K562 (cell line): ENCODE measurements around the gene SP6. TPM values are rescaled to one million over a fixed set of nuclear protein-coding genes. Genes with fewer than 3 reads are reported as not detected.

Experiments
- DDX20 ChIP-seq: fragments of 450-650 bp; IDR thresholded peaks from 2 replicates; pipeline ENCODE4 v1.6.1; 2016; ENCODE audit warnings: missing genetic modification characterization, low read depth, mild to moderate bottlenecking, missing compliant biosample characterization, moderate library complexity
- ETV5 ChIP-seq: sonication (generic); formaldehyde crosslinking; IDR thresholded peaks from 2 replicates; pipeline ENCODE4 v1.4.0; 2020; ENCODE audit warnings: low read depth, mild to moderate bottlenecking, missing genetic modification reagents
- EWSR1 ChIP-seq: fragments of 450-650 bp; IDR thresholded peaks from 2 replicates; pipeline ENCODE4 v1.6.1; 2018; ENCODE audit warnings: borderline replicate concordance, mild to moderate bottlenecking, low read depth, moderate library complexity; ENCODE audit not compliant: partially characterized antibody
- FOXJ2 ChIP-seq: fragments of 200-800 bp; sonication (Bioruptor generic); IDR thresholded peaks from 2 replicates; pipeline ENCODE4 v1.6.1; 2016; ENCODE audit warnings: missing genetic modification characterization, missing compliant biosample characterization
- KLF10 ChIP-seq: fragments of 250-450 bp; sonication (Bioruptor Pico); IDR thresholded peaks from 2 replicates; pipeline ENCODE4 v1.6.1; 2021; ENCODE audit warnings: matching md5 sums
- MEF2A ChIP-seq: IDR thresholded peaks from 2 replicates; pipeline ENCODE4 v1.6.1; 2011; ENCODE audit warnings: low read depth, mild to moderate bottlenecking, low read length, moderate library complexity; ENCODE audit not compliant: control insufficient read depth
- MEF2D ChIP-seq: conservative IDR thresholded peaks from 2 replicates; pipeline ENCODE4 v1.6.1; 2016; ENCODE audit warnings: low read depth, missing genetic modification characterization, missing compliant biosample characterization
- MTA2 ChIP-seq: fragments of 450-650 bp; IDR thresholded peaks from 2 replicates; pipeline ENCODE4 v1.6.1; 2016; ENCODE audit warnings: low read depth
- NFE2 ChIP-seq: IDR thresholded peaks from 2 replicates; pipeline ENCODE4 v1.6.1; 2014; ENCODE audit warnings: antibody characterized with exemption, low read depth
- NFYB ChIP-seq: IDR thresholded peaks from 2 replicates; pipeline ENCODE4 v1.6.1; 2011; ENCODE audit warnings: mild to moderate bottlenecking, moderate library complexity; ENCODE audit not compliant: insufficient read length; ENCODE audit errors: extremely low read depth
- NONO ChIP-seq, 2 experiments: fragments of 200-400 bp in 1 of 2; fragments of 450-650 bp in 1 of 2; formaldehyde crosslinking in 1 of 2; IDR thresholded peaks; 2 replicates each; pipeline ENCODE4 v1.6.1; 2017; ENCODE audit warnings: low read depth in 2 of 2, mild to moderate bottlenecking in 2 of 2, moderate library complexity in 2 of 2, low read length in 1 of 2
- POLR2AphosphoS2 ChIP-seq: IDR thresholded peaks from 2 replicates; pipeline ENCODE4 v1.6.1; 2012; ENCODE audit warnings: low read length, improper control_type of control experiment
- POLR3A ChIP-seq: IDR thresholded peaks from 2 replicates; pipeline ENCODE4 v1.6.1; 2011; ENCODE audit warnings: borderline replicate concordance, mild to moderate bottlenecking, moderate library complexity; ENCODE audit not compliant: insufficient read length, insufficient read depth; ENCODE audit errors: extremely low read depth
- RAD21 ChIP-seq, 2 experiments: fragments of 250-450 bp in 1 of 2; fragments of 450-650 bp in 1 of 2; sonication (Bioruptor Pico) in 1 of 2; formaldehyde crosslinking in 1 of 2; IDR thresholded peaks in 1 of 2; conservative IDR thresholded peaks in 1 of 2; 2 replicates each; pipeline versions ENCODE4 v1.4.0 to v1.8.0; 2020 to 2022; ENCODE audit warnings: mild to moderate bottlenecking in 2 of 2, moderate library complexity in 1 of 2
- SMC3 ChIP-seq: conservative IDR thresholded peaks from 2 replicates; pipeline ENCODE4 v1.6.1; 2011; ENCODE audit warnings: low read depth, low read length, improper control_type of control experiment; ENCODE audit not compliant: insufficient read depth
- TEAD1 ChIP-seq, 2 experiments: fragments of 450-650 bp in 1 of 2; sonication (generic) in 1 of 2; formaldehyde crosslinking; IDR thresholded peaks; 2 replicates each; pipeline versions ENCODE4 v1.4.0 to v1.8.0; 2020 to 2022; ENCODE audit warnings: mild to moderate bottlenecking in 2 of 2, missing genetic modification reagents in 1 of 2
- YY1 ChIP-seq, 3 experiments: IDR thresholded peaks; 2 replicates each; pipeline ENCODE4 v1.6.1; 2011; ENCODE audit warnings: low read length in 2 of 3, mild to moderate bottlenecking in 2 of 3, moderate library complexity in 2 of 3, borderline replicate concordance in 1 of 3, control low read depth in 1 of 3, low read depth in 1 of 3; ENCODE audit not compliant: insufficient read depth in 3 of 3, insufficient replicate concordance in 2 of 3, control insufficient read depth in 1 of 3, insufficient read length in 1 of 3; ENCODE audit errors: extremely low read depth in 1 of 3
- ZFX ChIP-seq: sonication (generic); formaldehyde crosslinking; IDR thresholded peaks from 2 replicates; pipeline ENCODE4 v1.8.0; 2022; ENCODE audit warnings: mild to moderate bottlenecking, missing genetic modification reagents, moderate library complexity
- ZNF143 ChIP-seq: sonication (generic); formaldehyde crosslinking; IDR thresholded peaks from 2 replicates; pipeline ENCODE4 v1.9.0; 2022; ENCODE audit warnings: mild to moderate bottlenecking, missing genetic modification reagents
- ZNF589 ChIP-seq: fragments of 200-800 bp; sonication (Bioruptor generic); IDR thresholded peaks from 2 replicates; pipeline ENCODE4 v1.6.1; 2016; ENCODE audit warnings: low read depth, missing genetic modification characterization, missing compliant biosample characterization
- ZNF764 ChIP-seq: fragments of 250-450 bp; sonication (Bioruptor Pico); IDR thresholded peaks from 2 replicates; pipeline ENCODE4 v1.4.0; 2020; ENCODE audit warnings: low read depth, mild to moderate bottlenecking, moderate library complexity
- ZNF77 ChIP-seq: fragments of 250-450 bp; sonication (Bioruptor Pico); IDR thresholded peaks from 2 replicates; pipeline ENCODE4 v1.5.0; 2020
- polyA plus RNA-seq, 8 experiments: library from polyadenylated mRNA; depleted of rRNA in 4 of 8; stranded (reverse) in 5 of 8; unstranded in 3 of 8; fragments of >200 nt; fragmentation: Nextera tagmentation in 2 of 8; fragmentation: Illumina TruSeq in 1 of 8; extraction: Ambion mirVana in 2 of 8; extraction: Trizol in 1 of 8; gene quantifications; 2 replicates each; pipeline versions ENCODE4 v1.2.1 to v1.2.3, GENCODE V29; 2011 to 2014; ENCODE audit warnings: inconsistent platforms in 1 of 8, missing spikeins in 1 of 8
- total RNA-seq, 7 experiments: library from RNA; depleted of rRNA in 6 of 7; stranded (reverse); fragments of >200 nt in 6 of 7; fragmentation: Illumina TruSeq in 2 of 7; extraction: Trizol in 2 of 7; gene quantifications; 2 replicates each; pipeline versions ENCODE4 v1.2.1 to v1.2.3, GENCODE V29; 2011 to 2021; ENCODE audit warnings: low replicate concordance in 1 of 7
- TF ChIP-seq, protein P1 (sequence below): fragments of 150-350 bp; IDR thresholded peaks from 2 replicates; pipeline ENCODE4 v1.6.1; 2014; ENCODE audit warnings: low read depth, mild to moderate bottlenecking, low read length, borderline replicate concordance
- TF ChIP-seq, protein P2 (sequence below): fragments of 450-650 bp; formaldehyde crosslinking; IDR thresholded peaks from 2 replicates; pipeline ENCODE4 v1.4.0; 2020; ENCODE audit warnings: mild to moderate bottlenecking, moderate library complexity

The SP6 gene
- total and polyA plus RNA-seq, 9 of the 15 experiments (the other 6 are each of a cell fraction or from before 2014, with no cell fraction given), result 0.11 to 7.9 (median 2.2) TPM

DNA sequence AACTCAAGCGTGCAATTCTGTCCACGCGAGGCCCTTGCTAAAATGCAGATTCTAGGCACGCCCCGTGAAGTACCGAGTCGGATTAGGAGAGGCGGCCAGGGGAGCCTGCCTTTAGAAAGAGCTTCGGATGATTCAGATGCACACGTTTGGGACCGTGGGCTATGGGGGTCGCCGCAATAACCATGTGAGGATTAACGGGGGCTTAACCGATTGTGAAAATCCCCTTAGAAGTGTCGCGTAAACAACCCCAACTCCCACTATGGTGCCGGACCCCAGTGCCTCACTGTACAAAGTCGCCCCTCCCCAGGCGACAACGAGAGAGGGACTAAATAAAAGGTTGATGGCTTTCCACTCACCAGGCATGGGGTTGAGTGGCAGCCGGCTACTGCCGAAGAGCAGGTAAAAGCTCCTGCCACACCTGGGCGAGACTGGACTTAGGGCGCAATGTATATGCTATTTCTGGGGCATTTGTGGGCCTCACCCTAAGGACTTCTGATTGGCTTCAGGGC lies 44.4 kb upstream of the SP6 start (continued):
- TF ChIP-seq YY1 (IDR thresholded peaks at IDR 0.05; ENCODE audit: borderline replicate concordance in 1 of 3, control insufficient read depth in 1 of 3, extremely low read depth in 1 of 3, insufficient read depth in 3 of 3, insufficient read length in 1 of 3, insufficient replicate concordance in 2 of 3, low read depth in 1 of 3, low read length in 2 of 3), result peak in 2 of 3 experiments; percentile 55 to 63
- TF ChIP-seq NFYB, result no peak
- no peak for TF ChIP-seq MTA2
- TF ChIP-seq ETV5 (CRISPR knock-in tag), result no peak
- no peak for TF ChIP-seq SMC3
- TF ChIP-seq DDX20, result no peak
- no peak for TF ChIP-seq RAD21 (CRISPR knock-in tag; conservative IDR thresholded peaks at IDR 0.05 in 1 of 2, IDR thresholded peaks at IDR 0.05 in 1 of 2)
- peak; percentile 87 for TF ChIP-seq MEF2A
- peak in 1 of 2 experiments; percentile 68; a peak in 2 of 4 replicates for TF ChIP-seq TEAD1 (CRISPR knock-in tag; IDR thresholded peaks at IDR 0.05)
- peak; percentile 78; the same call in 1 of the 2 replicates for TF ChIP-seq MEF2D (tag)
- no peak for TF ChIP-seq ZNF589 (CRISPR knock-in tag)
- TF ChIP-seq ZFX, result peak; percentile 89
- no peak for TF ChIP-seq EWSR1
- no peak; the same call in 1 of the 2 replicates for TF ChIP-seq POLR2AphosphoS2
- no peak for TF ChIP-seq FOXJ2 (tag)
- no peak for TF ChIP-seq KLF10 (CRISPR knock-in tag)
- no peak for TF ChIP-seq POLR3A
- peak in 1 of 2 experiments; percentile 61; a peak in 1 of 4 replicates for TF ChIP-seq NONO (IDR thresholded peaks at IDR 0.05; ENCODE audit: low read depth in 2 of 2, low read length in 1 of 2)
- TF ChIP-seq, protein P1, sequence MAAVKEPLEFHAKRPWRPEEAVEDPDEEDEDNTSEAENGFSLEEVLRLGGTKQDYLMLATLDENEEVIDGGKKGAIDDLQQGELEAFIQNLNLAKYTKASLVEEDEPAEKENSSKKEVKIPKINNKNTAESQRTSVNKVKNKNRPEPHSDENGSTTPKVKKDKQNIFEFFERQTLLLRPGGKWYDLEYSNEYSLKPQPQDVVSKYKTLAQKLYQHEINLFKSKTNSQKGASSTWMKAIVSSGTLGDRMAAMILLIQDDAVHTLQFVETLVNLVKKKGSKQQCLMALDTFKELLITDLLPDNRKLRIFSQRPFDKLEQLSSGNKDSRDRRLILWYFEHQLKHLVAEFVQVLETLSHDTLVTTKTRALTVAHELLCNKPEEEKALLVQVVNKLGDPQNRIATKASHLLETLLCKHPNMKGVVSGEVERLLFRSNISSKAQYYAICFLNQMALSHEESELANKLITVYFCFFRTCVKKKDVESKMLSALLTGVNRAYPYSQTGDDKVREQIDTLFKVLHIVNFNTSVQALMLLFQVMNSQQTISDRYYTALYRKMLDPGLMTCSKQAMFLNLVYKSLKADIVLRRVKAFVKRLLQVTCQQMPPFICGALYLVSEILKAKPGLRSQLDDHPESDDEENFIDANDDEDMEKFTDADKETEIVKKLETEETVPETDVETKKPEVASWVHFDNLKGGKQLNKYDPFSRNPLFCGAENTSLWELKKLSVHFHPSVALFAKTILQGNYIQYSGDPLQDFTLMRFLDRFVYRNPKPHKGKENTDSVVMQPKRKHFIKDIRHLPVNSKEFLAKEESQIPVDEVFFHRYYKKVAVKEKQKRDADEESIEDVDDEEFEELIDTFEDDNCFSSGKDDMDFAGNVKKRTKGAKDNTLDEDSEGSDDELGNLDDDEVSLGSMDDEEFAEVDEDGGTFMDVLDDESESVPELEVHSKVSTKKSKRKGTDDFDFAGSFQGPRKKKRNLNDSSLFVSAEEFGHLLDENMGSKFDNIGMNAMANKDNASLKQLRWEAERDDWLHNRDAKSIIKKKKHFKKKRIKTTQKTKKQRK, result no peak
- no peak for TF ChIP-seq ZNF764 (CRISPR knock-in tag)
- TF ChIP-seq ZNF77, result no peak
- no peak for TF ChIP-seq ZNF143 (CRISPR knock-in tag)
- TF ChIP-seq, protein P2, sequence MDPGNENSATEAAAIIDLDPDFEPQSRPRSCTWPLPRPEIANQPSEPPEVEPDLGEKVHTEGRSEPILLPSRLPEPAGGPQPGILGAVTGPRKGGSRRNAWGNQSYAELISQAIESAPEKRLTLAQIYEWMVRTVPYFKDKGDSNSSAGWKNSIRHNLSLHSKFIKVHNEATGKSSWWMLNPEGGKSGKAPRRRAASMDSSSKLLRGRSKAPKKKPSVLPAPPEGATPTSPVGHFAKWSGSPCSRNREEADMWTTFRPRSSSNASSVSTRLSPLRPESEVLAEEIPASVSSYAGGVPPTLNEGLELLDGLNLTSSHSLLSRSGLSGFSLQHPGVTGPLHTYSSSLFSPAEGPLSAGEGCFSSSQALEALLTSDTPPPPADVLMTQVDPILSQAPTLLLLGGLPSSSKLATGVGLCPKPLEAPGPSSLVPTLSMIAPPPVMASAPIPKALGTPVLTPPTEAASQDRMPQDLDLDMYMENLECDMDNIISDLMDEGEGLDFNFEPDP (CRISPR knock-in tag), result no peak
- no peak for TF ChIP-seq NFE2
